DMS53 treated with DMSO at 0.1 percent for 48 hours (cell line): ENCODE measurements around the gene TSPAN17.

Experiments
- DNase-seq: peaks from one replicate; lab custom pipeline; 2025; ENCODE audit not compliant: unreplicated experiment; lab: John Stamatoyannopoulos, UW

The TSPAN17 gene

DNA sequence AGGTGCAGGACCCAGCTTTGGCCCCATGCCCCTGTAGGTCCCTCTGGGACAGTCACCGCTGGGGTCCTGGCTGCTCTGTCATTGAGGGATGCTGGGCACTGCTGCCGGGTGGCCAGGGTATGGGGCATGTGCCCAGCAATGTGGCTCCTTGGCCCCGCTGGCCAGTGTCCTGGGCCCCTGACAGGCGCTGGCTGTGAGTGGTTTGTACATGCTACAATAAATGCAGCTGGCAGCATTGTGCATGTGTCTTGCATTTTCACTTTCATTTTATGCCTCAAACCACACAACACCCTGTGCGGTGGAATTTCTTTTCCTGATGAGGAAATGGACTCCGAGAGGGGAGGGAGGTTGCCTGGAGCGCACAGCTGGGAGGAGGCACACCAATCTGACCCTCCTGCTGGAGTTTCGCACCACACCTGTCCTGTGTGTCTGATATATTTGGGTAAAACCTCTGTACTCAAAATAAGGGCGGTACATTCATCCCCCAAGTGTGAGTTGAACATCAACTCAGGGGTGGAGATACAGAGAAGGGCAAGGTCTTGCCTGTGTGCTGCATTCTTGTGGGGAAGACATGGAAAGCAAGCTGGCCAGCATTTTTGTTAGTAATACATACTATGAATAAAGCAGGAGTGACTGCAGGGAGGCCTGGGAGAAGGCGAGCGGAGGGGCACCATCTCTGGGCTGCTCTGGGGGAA, 11.7 kb downstream of the TSPAN17 start:
- no peak for DNase-seq

DNA sequence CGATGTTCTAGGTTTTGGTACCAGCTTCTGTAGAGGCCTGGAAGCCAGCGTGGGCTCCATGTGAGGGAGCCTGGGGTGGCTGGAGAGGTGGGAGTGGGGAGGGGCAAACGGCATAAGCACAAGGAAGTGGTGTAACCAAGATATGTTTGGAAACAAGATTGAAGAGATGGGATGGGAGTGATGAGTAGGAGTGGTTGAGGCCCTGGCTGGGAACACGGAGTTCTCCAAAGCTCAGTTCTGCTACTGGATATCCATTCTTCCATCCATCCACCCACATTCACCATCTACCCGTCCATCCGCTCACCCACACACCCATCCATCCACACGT, 12.2 kb downstream of the TSPAN17 start:
- no peak for DNase-seq

DNA sequence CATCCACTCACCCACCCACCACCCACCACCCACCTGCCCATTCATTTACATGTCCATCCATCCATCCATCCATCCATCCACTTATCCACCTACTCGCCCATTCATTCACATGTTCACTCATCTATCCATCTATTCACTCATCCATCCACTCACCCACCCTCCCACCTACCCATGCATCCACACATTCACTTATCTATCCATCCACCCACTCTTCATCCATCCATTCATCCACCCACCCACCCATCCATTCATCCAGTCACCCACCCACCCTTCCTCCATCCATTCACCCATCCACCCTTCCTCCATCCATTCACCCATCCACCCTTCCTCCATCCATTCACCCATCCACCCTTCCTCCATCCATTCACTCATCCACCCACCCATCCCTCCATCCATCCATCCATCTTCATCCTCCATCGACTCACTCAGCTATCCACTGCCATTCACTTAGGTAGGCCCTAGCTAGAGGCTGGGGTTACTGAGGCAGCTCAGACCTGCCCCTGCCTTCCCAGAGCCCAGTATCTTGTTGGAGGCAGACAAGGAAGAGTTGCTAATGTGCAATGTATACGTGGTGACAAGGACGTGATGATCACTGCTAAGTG, 12.7 kb downstream of the TSPAN17 start:
- DNase-seq, result no peak

DNA sequence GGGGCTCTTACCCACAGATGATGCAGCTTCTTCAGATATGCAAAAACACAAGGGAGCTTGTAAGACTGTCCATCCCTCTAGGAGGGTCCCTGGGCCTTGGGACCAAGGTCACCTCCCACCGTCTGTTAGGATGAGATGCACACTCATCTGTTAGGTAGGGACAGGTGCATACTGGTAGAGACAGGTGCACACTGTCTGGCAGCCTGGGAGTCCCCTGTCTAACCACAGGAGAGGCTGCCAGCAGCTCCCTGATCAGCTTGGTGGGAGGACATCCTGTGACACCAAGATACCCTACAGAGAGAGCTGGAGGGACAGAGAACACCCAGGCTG, 13.2 kb downstream of the TSPAN17 start:
- peak; percentile 58 for DNase-seq

DNA sequence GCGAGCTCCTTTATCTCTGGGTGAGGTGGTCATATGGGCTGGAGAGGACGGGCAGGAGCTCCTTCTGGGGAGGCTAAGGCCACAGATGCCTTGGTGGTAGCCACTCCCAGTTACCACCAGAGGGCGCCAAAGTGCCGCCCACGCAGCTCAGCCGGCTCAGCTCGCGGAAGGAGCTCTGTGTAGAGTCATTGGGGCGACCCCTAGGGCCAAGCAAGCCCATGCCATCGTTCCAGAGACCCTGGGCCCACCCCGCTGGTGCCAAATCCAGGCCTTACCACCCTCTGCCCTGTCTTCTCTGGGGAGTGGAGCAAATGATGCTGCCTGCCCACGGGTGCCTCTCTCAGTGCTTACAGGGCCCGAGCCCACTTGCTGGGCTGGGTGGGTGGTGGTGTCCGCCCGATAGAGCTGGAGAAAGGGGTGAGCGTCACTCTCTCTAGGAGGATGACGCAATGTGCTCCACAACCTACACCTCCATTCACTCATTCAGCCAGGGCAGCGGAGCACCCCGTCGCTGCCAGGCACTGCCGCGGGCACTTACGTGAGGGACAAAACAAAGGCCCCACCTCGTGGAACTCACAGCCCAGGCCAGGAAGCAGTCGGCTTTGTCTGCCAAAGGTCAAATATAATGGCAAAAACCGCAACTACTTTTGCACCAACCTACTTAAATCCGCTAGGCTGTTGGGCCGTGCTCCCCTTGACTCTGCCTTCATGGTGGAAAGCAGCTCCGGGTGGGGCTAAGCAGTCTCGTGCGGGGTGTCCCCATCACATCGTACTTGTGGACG, 13.8 kb downstream of the TSPAN17 start:
- DNase-seq, result peak; percentile 74

DNA sequence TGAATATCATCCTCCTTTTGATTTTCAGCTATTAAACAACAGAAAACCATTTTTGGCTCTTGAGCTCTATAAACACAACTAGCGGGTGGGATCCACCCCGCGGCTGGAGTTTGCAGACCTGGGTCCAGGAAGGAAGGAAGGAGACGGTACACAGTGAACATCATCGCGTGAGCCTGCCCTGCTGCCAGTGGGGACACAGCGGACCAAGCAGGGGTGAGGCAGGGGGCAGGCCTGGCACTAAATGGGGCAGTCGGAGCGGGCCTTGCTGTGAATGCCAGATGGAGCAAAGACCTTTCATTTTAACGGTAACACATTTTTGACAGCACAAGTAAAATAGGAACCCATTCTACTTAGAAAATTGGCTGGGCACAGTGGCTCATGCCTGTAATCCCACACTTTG, 14.4 kb downstream of the TSPAN17 start:
- no peak for DNase-seq

DNA sequence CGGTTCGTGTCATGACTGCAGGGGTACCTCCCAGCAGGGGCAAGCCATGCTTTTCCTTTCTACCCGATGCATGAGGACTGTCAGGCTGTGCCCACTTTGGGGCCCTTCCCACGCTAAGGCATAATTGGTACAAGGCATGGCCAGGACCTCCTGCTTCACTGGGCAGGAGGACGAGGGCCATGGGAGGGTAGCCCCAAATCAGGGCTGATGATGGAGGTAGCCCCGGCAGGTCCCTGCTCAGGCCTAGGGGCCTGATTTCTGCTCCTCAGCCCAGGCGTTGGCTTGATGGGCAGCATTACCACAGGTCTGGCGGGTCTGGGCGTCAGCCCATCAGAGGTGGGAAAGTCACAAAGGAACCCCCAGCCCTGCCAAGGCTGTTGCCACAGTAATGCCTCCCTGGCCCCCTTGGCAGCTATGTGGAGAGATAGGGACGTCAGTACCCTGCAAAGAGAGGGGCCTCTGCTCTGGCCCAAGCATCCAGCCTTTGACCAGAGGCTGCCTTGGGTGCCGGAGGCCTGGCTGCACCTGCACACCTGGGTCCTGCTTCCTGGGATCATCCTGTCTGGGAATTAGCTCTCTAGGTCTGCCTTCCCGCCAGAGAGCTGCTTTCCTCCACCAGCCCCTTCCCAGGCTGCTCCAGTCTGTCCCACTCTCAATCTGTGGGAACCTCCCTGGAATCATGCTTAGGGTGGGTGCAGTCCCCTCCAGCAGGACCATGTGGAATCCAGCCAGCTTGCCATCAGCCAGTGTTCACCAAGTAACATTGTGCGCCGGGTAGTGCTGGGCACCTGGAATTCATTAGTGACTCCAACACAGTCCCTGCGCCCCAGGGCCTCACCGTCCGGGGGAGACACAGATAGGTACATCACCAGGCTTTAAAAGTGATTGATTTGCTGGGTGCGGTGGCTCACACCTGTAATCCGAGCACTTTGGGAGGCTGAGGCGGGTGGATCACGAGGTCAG, 15.4 kb downstream of the TSPAN17 start:
- DNase-seq, result no peak

- DNase-seq, result no peak
Observed at GRCh38 chr5:176663566-176663965, 16.3 kb downstream of the TSPAN17 start.

- no peak for DNase-seq
Observed at GRCh38 chr5:176664479-176664878, 17.2 kb downstream of the TSPAN17 start.

GRCh38 chr5:176664886-176665285, 17.6 kb downstream of the TSPAN17 start:
- DNase-seq, result no peak

GRCh38 chr5:176665517-176665916, 18.2 kb downstream of the TSPAN17 start:
- no peak for DNase-seq

DNA sequence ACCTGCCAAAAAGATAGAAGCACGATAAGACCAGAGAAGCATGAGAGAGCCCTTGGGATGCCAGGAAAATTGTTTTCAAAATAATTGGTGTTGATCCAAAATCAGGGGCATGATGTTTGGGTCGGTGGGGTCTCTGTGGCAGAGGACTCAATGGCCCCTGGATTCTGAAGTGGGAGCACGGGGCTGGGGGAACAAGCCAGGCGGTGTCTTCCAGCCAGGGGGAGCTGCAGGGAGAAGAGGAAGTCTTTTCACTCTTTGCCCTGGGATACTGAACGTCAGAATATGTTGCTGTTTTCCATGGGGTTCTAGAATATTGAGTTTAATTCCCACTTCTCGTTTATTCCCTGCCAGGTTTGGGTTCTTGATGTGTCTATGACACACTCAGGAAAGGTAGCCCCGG, 20.4 kb downstream of the TSPAN17 start:
- DNase-seq, result no peak

GRCh38 chr5:176670449-176670848, 23.2 kb downstream of the TSPAN17 start:
- DNase-seq, result no peak

GRCh38 chr5:176671399-176671798, 24.1 kb downstream of the TSPAN17 start:
- no peak for DNase-seq

- DNase-seq, result no peak
Observed at GRCh38 chr5:176671890-176672747, 24.8 kb downstream of the TSPAN17 start.

GRCh38 chr5:176673651-176674583, 26.6 kb downstream of the TSPAN17 start:
- DNase-seq, result no peak

GRCh38 chr5:176674799-176675198, 27.5 kb downstream of the TSPAN17 start:
- DNase-seq, result no peak

GRCh38 chr5:176675676-176676360, 28.5 kb downstream of the TSPAN17 start:
- DNase-seq, result no peak

- DNase-seq, result no peak
Observed at GRCh38 chr5:176676361-176676824, 29.1 kb downstream of the TSPAN17 start.
